Chondrocyte (in vitro differentiated cells): ENCODE measurements around the gene COL28A1. TPM values are rescaled to one million over a fixed set of nuclear protein-coding genes. Genes with fewer than 3 reads are reported as not detected.

ENCODE experiments used
- DNase-seq: peaks from one replicate; pipeline ENCODE4 v3.0.0; 2021; ENCODE audit warnings: mixed read lengths, low spot score
- H3K27ac Mint-ChIP-seq: one replicate; pipeline ENCODE4 v1.8.0; 2021; ENCODE audit warnings: mild to moderate bottlenecking, moderate library complexity, mixed read lengths; ENCODE audit not compliant: unreplicated experiment
- H3K27me3 Mint-ChIP-seq: 2 replicates; pipeline ENCODE4 v1.8.0; 2021; ENCODE audit warnings: low read depth, mixed read lengths
- H3K36me3 Mint-ChIP-seq: 2 replicates; pipeline ENCODE4 v1.8.0; 2021; ENCODE audit warnings: low read depth, mixed read lengths
- H3K4me1 Mint-ChIP-seq: 2 replicates; pipeline ENCODE4 v1.8.0; 2021; ENCODE audit warnings: low read depth, mild to moderate bottlenecking, mixed read lengths
- H3K4me3 Mint-ChIP-seq: one replicate; pipeline ENCODE4 v1.8.0; 2021; ENCODE audit warnings: mild to moderate bottlenecking, moderate library complexity, mixed read lengths; ENCODE audit not compliant: unreplicated experiment
- H3K9me3 Mint-ChIP-seq: 2 replicates; pipeline ENCODE4 v1.8.0; 2021; ENCODE audit warnings: low read depth, mixed read lengths
- CTCF ChIP-seq: fragments of 200-600 bp; sonication (generic); IDR thresholded peaks from 2 replicates; pipeline ENCODE4 v1.5.0; 2021; ENCODE audit warnings: antibody characterized with exemption, mild to moderate bottlenecking, moderate library complexity
- total RNA-seq: library from RNA; stranded (reverse); gene quantifications from 3 replicates; pipeline ENCODE4 v1.2.1, GENCODE V29; 2021

Gene COL28A1
- total RNA-seq, 1 donor from 2014 or later, result 0.25 TPM

DNA sequence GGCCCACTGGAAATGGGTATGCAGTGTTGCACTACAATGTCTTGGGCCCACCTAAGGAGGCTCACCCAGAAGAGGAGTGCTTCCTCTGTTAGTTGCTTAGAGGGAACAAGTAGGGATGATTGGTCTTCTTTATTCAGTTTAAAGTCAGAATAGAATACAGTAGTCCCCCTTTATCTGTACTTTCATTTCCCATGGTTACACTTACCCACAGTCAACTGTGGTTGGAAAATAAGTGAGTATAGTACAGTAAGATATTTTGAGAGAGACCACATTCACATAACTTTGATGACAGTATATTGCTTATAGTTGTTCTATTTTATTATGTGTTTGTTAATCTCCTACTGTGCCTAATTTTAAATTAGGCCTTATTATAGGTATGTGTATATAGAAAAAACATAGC, 151.4 kb downstream of the COL28A1 start:
- no peaks in the 10 kb centered on the region for H3K36me3 Mint-ChIP-seq
- H3K4me3 Mint-ChIP-seq, result no peak overlapping the region
- peaks cover 6% of the 10 kb centered on the region for H3K27me3 Mint-ChIP-seq
- H3K4me1 Mint-ChIP-seq, result no peaks in the 10 kb centered on the region
- no peak overlapping the region for H3K27ac Mint-ChIP-seq
- TF ChIP-seq CTCF, result no peak
- no peaks in the 10 kb centered on the region for H3K9me3 Mint-ChIP-seq
- DNase-seq, result no peak

- H3K4me3 Mint-ChIP-seq, result no peak overlapping the region
- TF ChIP-seq CTCF, result no peak
- no peaks in the 10 kb centered on the region for H3K36me3 Mint-ChIP-seq
- H3K27me3 Mint-ChIP-seq, result peaks cover 8% of the 10 kb centered on the region
- no peaks in the 10 kb centered on the region for H3K9me3 Mint-ChIP-seq
- H3K27ac Mint-ChIP-seq, result no peak overlapping the region
- DNase-seq, result no peak
- no peaks in the 10 kb centered on the region for H3K4me1 Mint-ChIP-seq
Measured at GRCh38 chr7:7375538-7375937, 160.1 kb downstream of the COL28A1 start.

DNA sequence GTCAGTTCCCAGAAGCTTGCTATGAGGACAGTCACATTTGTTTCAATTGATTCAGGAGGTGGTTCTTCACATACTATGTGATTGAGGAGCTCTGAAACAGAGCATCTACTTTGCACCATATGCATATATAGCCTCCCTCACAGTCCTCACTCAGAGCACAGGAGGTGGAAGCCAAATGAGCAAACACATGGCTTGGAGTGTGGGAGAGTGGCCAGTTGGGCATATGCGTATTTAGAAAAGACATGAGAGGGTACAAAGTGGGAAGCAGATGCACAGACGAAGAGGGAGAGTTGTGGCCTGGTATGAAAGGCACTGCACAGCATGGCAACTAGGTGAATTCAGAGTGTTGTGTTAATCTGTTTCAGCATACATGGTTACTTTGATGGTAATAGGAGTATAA, 165.6 kb downstream of the COL28A1 start:
- peaks cover 2% of the 10 kb centered on the region for H3K36me3 Mint-ChIP-seq
- TF ChIP-seq CTCF, result no peak
- no peak overlapping the region for H3K4me3 Mint-ChIP-seq
- H3K27me3 Mint-ChIP-seq, result peaks cover 2% of the 10 kb centered on the region
- no peak overlapping the region for H3K27ac Mint-ChIP-seq
- no peaks in the 10 kb centered on the region for H3K9me3 Mint-ChIP-seq
- H3K4me1 Mint-ChIP-seq, result no peaks in the 10 kb centered on the region
- DNase-seq, result no peak

GRCh38 chr7:7369134-7369533, 166.5 kb downstream of the COL28A1 start:
- no peaks in the 10 kb centered on the region for H3K4me1 Mint-ChIP-seq
- H3K36me3 Mint-ChIP-seq, result peaks cover 2% of the 10 kb centered on the region
- peaks cover 3% of the 10 kb centered on the region for H3K9me3 Mint-ChIP-seq
- H3K27ac Mint-ChIP-seq, result no peak overlapping the region
- no peak for TF ChIP-seq CTCF
- H3K27me3 Mint-ChIP-seq, result peaks cover 5% of the 10 kb centered on the region
- DNase-seq, result no peak
- no peak overlapping the region for H3K4me3 Mint-ChIP-seq

GRCh38 chr7:7354674-7355073, 181.0 kb downstream of the COL28A1 start:
- peaks cover 8% of the 10 kb centered on the region for H3K27me3 Mint-ChIP-seq
- no peak for DNase-seq
- peaks cover 10% of the 10 kb centered on the region for H3K4me1 Mint-ChIP-seq
- no peaks in the 10 kb centered on the region for H3K9me3 Mint-ChIP-seq
- H3K27ac Mint-ChIP-seq, result no peak overlapping the region
- no peak for TF ChIP-seq CTCF
- no peaks in the 10 kb centered on the region for H3K36me3 Mint-ChIP-seq
- no peak overlapping the region for H3K4me3 Mint-ChIP-seq
